ENCODE results near the gene PPP2R2C. TPM values are rescaled to one million over a fixed set of nuclear protein-coding genes. Genes with fewer than 3 reads are reported as not detected.

PPP2R2C gene
- total RNA-seq, 2 donors from 2014 or later: 0.14 to 0.41 TPM

DNA sequence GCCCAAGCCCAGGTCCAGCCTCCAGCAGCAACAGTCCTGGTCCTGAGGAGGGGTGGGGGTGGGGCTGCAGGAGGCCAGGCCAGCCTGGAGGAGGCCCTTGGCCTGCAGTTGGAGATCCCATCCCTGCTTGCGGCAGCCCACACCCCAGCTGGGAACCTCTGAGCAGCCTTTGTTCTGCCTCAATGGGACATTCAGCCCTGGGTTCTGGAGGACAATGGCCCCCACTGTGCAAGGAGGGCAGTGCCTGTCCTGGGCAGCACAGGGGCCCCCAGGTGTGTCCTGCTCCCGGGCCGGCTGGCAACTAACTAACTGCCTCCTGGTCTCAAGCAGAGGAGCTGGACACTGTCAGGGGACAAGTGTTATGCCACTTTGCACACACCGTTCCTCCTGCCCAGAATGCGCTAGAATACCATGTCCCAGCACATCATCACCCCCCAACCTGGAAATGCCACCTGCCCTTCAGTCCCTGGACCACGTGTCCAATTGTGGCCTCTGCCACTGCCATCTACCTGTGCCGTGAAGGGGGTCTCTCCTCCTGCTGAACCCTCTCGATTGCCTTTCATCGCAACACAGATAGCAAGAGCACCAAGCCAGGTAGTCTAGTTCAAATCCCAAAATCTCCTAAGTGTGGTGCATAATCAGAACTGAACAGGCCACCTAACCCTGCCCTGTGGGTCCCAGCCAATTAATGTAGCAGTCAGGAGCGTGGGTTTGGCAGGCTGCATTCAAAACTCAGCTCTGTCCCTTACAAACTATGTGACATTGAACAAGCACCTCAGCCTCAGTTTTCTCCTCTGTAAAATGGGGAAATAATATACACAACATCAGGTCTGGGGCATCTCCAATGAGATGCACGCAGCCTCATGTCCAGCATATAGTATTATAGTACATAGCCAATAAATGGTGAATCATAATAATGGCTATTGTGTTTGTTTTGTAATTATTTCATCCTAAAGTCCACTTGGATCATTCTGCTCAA lies 8.8 kb downstream of the PPP2R2C start:
- no peak for DNase-seq (ENCODE audit: low spot score)
- H3K27me3 ChIP-seq (replicated peaks; ENCODE audit: insufficient read depth): no peaks in the 10 kb centered on the region
- no peak for ATAC-seq (ENCODE audit: insufficient number of reproducible peaks, low FRiP score, low read depth)

DNA sequence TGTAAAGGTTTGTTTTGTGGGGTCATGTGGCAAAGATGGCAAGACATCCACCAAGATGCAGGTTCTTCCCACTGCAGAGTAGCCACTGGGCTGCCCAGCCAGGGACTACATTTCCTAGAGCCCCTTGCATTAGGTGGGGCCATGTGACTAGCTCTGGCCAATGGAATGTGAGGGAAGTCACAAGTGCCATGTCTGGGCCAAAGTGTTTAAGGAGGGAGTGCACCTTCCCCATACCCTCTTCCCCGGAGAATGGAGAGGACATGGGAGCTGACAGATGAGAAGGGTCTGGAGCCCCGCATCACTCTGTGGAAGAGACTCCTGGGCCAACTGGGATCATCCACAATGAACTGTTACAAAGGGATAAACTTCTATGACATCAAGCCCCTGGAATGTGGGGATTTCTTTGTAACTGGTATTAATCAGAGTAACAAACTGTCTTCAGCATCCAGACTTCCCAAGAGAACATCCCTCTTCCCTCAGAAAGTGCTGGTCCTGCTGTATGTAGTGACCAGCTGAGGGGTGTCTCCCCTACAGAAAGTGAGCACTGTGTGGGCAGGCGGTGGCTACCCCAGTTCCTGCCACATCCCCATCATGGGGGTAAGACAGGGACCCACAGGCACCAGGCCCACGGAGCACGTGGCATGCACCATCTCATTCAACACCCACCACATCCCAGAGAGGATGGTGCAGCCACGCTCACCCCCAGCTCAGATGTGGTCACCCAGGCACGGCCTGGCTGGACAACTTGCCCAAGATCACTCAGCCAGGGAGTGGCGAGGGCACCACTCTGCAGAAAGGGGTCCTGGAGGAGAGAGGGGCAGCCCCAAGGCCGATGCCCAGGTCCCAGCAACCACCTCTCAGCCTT lies 10.9 kb downstream of the PPP2R2C start:
- ATAC-seq (ENCODE audit: insufficient number of reproducible peaks, low FRiP score, low read depth): no peak
- DNase-seq (ENCODE audit: low spot score): no peak
- H3K4me3 ChIP-seq: no peak overlapping the region
- TF ChIP-seq, protein P1, sequence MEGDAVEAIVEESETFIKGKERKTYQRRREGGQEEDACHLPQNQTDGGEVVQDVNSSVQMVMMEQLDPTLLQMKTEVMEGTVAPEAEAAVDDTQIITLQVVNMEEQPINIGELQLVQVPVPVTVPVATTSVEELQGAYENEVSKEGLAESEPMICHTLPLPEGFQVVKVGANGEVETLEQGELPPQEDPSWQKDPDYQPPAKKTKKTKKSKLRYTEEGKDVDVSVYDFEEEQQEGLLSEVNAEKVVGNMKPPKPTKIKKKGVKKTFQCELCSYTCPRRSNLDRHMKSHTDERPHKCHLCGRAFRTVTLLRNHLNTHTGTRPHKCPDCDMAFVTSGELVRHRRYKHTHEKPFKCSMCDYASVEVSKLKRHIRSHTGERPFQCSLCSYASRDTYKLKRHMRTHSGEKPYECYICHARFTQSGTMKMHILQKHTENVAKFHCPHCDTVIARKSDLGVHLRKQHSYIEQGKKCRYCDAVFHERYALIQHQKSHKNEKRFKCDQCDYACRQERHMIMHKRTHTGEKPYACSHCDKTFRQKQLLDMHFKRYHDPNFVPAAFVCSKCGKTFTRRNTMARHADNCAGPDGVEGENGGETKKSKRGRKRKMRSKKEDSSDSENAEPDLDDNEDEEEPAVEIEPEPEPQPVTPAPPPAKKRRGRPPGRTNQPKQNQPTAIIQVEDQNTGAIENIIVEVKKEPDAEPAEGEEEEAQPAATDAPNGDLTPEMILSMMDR (IDR thresholded peaks at IDR 0.05): no peak
- H3K27ac ChIP-seq: no peak overlapping the region
- H3K4me1 ChIP-seq (ENCODE audit: control insufficient read depth in 1 of 2, low read depth in 2 of 2): no peaks in the 10 kb centered on the region
- H3K36me3 ChIP-seq: no peaks in the 10 kb centered on the region
- no peaks in the 10 kb centered on the region for H3K9me3 ChIP-seq
- no peaks in the 10 kb centered on the region for H3K27me3 ChIP-seq (replicated peaks; ENCODE audit: insufficient read depth)

More for the DNA sequence above, 8.8 kb downstream of the PPP2R2C start:
- no peak overlapping the region for H3K4me3 ChIP-seq
- TF ChIP-seq, protein P1 (IDR thresholded peaks at IDR 0.05): no peak
- no peaks in the 10 kb centered on the region for H3K36me3 ChIP-seq
- no peaks in the 10 kb centered on the region for H3K4me1 ChIP-seq (ENCODE audit: control insufficient read depth in 1 of 2, low read depth in 2 of 2)
- H3K27ac ChIP-seq: no peak overlapping the region
- H3K9me3 ChIP-seq: no peaks in the 10 kb centered on the region

DNA sequence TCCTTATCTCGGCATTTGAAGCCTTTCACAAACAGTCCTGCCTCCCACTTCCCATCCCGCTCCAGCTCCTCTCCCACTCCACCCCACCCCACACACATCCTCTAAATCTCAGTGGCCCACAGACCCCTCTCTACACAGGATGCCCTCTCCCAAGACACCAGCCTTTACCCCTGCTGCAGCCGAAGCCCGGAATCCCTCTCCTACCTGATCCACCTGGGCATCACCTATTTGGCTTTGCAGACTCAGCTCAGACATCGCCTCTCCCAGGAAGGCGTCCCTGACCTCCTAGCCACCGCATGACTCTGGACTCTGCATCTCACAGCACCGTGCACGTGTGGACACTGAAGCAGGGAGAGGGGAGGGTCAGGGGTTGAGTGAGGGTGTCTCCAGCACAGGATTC lies 11.5 kb downstream of the PPP2R2C start:
- H3K4me3 ChIP-seq: no peak overlapping the region
- TF ChIP-seq, protein P1 (IDR thresholded peaks at IDR 0.05): no peak
- H3K27me3 ChIP-seq (replicated peaks; ENCODE audit: insufficient read depth): no peaks in the 10 kb centered on the region
- H3K4me1 ChIP-seq (ENCODE audit: control insufficient read depth in 1 of 2, low read depth in 2 of 2): no peaks in the 10 kb centered on the region
- ATAC-seq (ENCODE audit: insufficient number of reproducible peaks, low FRiP score, low read depth): no peak
- no peaks in the 10 kb centered on the region for H3K36me3 ChIP-seq
- DNase-seq (ENCODE audit: low spot score): no peak
- no peak overlapping the region for H3K27ac ChIP-seq
- no peaks in the 10 kb centered on the region for H3K9me3 ChIP-seq

DNA sequence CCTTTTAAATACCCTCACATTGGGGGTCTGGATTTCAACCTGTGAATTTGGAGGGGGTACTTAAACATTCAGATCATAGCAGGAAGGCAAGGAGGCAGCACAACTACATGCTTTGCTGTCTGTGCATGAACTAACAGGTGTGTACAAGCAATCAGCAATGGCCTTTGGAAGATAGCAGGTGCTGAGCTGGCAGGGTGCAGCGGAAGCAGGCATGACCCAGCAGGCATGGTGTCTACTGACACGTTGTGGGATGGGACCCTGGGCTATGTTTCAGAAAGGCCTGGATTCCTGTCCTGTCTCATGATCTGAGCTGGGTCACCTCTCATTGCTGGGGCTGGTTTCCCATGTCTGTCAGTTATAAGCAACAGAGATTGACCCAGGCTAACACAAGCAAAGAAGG lies 13.9 kb downstream of the PPP2R2C start:
- Histone ChIP-seq H3K9me3 (no peaks in the 10 kb centered on the region), H3K27ac (no peak overlapping the region), H3K4me1 (ENCODE audit: control insufficient read depth in 1 of 2, low read depth in 2 of 2) (no peaks in the 10 kb centered on the region), H3K4me3 (no peak overlapping the region), H3K27me3 (replicated peaks; ENCODE audit: insufficient read depth) (no peaks in the 10 kb centered on the region), H3K36me3 (no peaks in the 10 kb centered on the region)
- no peak for ATAC-seq (ENCODE audit: insufficient number of reproducible peaks, low FRiP score, low read depth)
- DNase-seq (ENCODE audit: low spot score): no peak
- TF ChIP-seq, protein P1 (IDR thresholded peaks at IDR 0.05): no peak

DNA sequence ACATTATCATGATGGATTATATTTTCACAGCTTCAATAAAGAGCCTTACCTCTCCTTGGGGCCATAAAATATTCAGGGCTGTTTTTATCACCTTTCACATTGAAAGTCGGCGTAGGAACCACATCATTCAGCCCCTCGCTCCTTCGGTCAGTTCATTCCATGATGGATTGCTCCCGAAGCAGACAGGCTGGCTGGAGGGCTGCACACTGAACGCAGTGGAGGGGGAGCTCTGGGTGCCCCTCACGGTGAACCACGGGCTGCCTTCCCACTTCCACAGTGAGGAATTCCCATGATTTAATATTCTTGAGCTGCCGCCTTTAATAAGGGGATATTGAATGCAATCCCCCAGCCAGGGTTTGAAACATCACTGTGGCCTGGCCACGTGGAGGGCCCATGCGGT lies 16.0 kb downstream of the PPP2R2C start:
- TF ChIP-seq, protein P1 (IDR thresholded peaks at IDR 0.05): no peak

More for the DNA sequence above, 16.0 kb downstream of the PPP2R2C start:
- Histone ChIP-seq H3K9me3 (no peaks in the 10 kb centered on the region), H3K4me3 (no peak overlapping the region), H3K27ac (no peak overlapping the region), H3K27me3 (replicated peaks; ENCODE audit: insufficient read depth) (no peaks in the 10 kb centered on the region), H3K36me3 (no peaks in the 10 kb centered on the region), H3K4me1 (ENCODE audit: control insufficient read depth in 1 of 2, low read depth in 2 of 2) (no peaks in the 10 kb centered on the region)
- no peak for ATAC-seq (ENCODE audit: insufficient number of reproducible peaks, low FRiP score, low read depth)
- DNase-seq (ENCODE audit: low spot score): no peak
